Loucy (cell line): Measurements from ENCODE around the gene FBXO36.

Experiments
- H2AFZ ChIP-seq: fragments of 200-600 bp; sonication (generic); 2 replicates; pipeline ENCODE4 v1.6.0; 2016; ENCODE audit warnings: antibody characterized with exemption, mild to moderate bottlenecking, low read length, moderate library complexity
- H3F3A ChIP-seq: fragments of 200-600 bp; 2 replicates; pipeline ENCODE4 v1.6.0; 2016; ENCODE audit warnings: antibody characterized with exemption, low read depth, mild to moderate bottlenecking
- H3K27me3 ChIP-seq: fragments of 200-600 bp; sonication (generic); 2 replicates; pipeline ENCODE4 v1.6.1; 2014; ENCODE audit warnings: low read length, mild to moderate bottlenecking; ENCODE audit not compliant: insufficient read depth, poor library complexity, severe bottlenecking
- H3K36me3 ChIP-seq: fragments of 200-600 bp; sonication (generic); 2 replicates; pipeline ENCODE4 v1.6.1; 2016; ENCODE audit warnings: low read length; ENCODE audit not compliant: insufficient read depth
- H3K4me1 ChIP-seq: fragments of 200-600 bp; sonication (generic); 2 replicates; pipeline ENCODE4 v1.5.1; 2014; ENCODE audit warnings: low read length, mild to moderate bottlenecking; ENCODE audit not compliant: insufficient read depth, poor library complexity, severe bottlenecking
- H3K4me2 ChIP-seq: fragments of 200-600 bp; sonication (generic); 2 replicates; pipeline ENCODE4 v1.6.0; 2014; ENCODE audit warnings: antibody characterized with exemption, low read length, low read depth, mild to moderate bottlenecking; ENCODE audit not compliant: poor library complexity, severe bottlenecking
- H3K4me3 ChIP-seq: fragments of 200-600 bp; sonication (generic); 2 replicates; pipeline ENCODE4 v1.5.1; 2014; ENCODE audit warnings: low read length, mild to moderate bottlenecking, mixed read lengths; ENCODE audit not compliant: poor library complexity, severe bottlenecking
- H3K79me2 ChIP-seq: fragments of 200-600 bp; sonication (generic); 2 replicates; pipeline ENCODE4 v1.6.1; 2014; ENCODE audit warnings: low read length; ENCODE audit not compliant: insufficient read depth
- H3K9ac ChIP-seq: fragments of 200-600 bp; sonication (generic); 2 replicates; pipeline ENCODE4 v1.6.0; 2014; ENCODE audit warnings: mild to moderate bottlenecking, low read depth, low read length, moderate library complexity; ENCODE audit not compliant: poor library complexity, severe bottlenecking
- H3K9me2 ChIP-seq: fragments of 200-600 bp; sonication (generic); replicated peaks from 2 replicates; pipeline ENCODE4 v1.6.1; 2016; ENCODE audit warnings: low read depth, low read length, mixed read lengths
- H3K9me3 ChIP-seq: fragments of 200-600 bp; sonication (generic); 2 replicates; pipeline ENCODE4 v1.6.1; 2014; ENCODE audit warnings: mild to moderate bottlenecking, antibody characterized with exemption, low read length, low read depth; ENCODE audit not compliant: insufficient read depth
- H4K20me1 ChIP-seq: fragments of 200-600 bp; sonication (generic); 2 replicates; pipeline ENCODE4 v1.6.0; 2014; ENCODE audit warnings: antibody characterized with exemption, low read length, mild to moderate bottlenecking; ENCODE audit not compliant: insufficient read depth, poor library complexity, severe bottlenecking
- CTCF ChIP-seq: fragments of 200-600 bp; sonication (generic); conservative IDR thresholded peaks from 2 replicates; pipeline ENCODE4 v1.5.1; 2014; ENCODE audit warnings: mild to moderate bottlenecking, antibody characterized with exemption, low read length
- EZH2phosphoT487 ChIP-seq: fragments of 200-600 bp; IDR thresholded peaks from 2 replicates; pipeline ENCODE4 v1.6.1; 2018; ENCODE audit warnings: antibody characterized with exemption, mild to moderate bottlenecking, moderate library complexity, borderline replicate concordance

The FBXO36 gene

DNA sequence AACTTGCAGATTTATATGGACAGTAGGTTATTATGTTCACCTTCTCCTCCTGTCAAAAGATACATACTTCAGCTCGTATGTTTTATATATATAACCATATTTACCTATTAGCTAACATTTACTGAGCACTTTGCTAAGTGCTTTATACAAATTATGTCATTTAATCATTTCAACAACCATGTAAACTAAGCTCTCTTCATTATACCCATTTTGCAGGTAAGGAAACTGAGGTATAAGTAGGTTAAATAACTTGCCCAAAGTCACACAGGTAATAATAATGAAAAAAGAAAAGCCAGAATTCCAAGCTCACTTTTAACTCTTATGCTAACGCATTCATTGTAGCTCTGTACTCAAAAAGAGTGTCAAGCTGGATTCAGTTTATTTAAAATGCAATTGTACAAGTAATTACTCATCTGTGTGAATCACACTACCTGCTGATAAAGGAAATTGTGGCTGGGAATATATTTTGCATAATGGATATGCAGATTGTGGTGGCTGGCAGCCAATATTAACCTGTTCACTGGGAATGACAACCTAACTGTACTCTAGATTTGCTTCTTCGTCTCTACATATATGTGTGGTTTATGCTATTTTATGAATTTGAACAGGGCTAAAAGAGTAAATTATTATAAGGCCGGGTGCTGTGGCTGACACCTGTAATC, 125.8 kb downstream of the FBXO36 start:
- no peaks in the 10 kb centered on the region for H3K79me2 ChIP-seq
- H3K4me2 ChIP-seq: no peak overlapping the region
- H3K9ac ChIP-seq: no peak overlapping the region
- H3F3A ChIP-seq: no peaks in the 10 kb centered on the region
- no peaks in the 10 kb centered on the region for H4K20me1 ChIP-seq
- H3K36me3 ChIP-seq: no peaks in the 10 kb centered on the region
- H3K4me1 ChIP-seq: no peaks in the 10 kb centered on the region
- TF ChIP-seq EZH2phosphoT487: no peak
- no peak for TF ChIP-seq CTCF
- no peaks in the 10 kb centered on the region for H3K9me3 ChIP-seq
- H2AFZ ChIP-seq: no peak overlapping the region
- H3K9me2 ChIP-seq: no peaks in the 10 kb centered on the region
- no peak overlapping the region for H3K4me3 ChIP-seq
- no peaks in the 10 kb centered on the region for H3K27me3 ChIP-seq

DNA sequence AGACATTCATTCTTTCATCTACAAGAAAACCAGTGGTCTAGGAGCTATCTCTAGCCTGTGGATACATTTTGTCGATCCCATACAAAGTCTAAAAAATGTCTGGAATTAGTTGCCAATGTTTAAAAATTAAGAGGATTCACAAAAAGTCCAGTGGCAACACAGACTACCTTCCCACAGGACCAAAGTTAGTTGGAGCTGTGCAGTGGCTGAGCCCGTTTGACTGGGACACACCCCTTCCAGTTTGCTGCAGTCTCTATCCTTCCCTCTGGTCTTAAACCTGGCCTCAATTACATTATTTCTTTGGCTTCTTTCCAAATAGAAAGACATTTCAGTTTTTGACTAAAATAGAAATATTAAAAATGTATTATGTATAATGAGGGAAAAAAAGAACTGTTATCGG, 127.8 kb downstream of the FBXO36 start:
- no peak for TF ChIP-seq CTCF
- TF ChIP-seq EZH2phosphoT487: no peak
- Histone ChIP-seq H3K9me3 (no peaks in the 10 kb centered on the region), H3K36me3 (no peaks in the 10 kb centered on the region), H3F3A (no peaks in the 10 kb centered on the region), H3K9me2 (no peaks in the 10 kb centered on the region), H3K4me3 (no peak overlapping the region), H3K79me2 (no peaks in the 10 kb centered on the region), H3K4me2 (no peak overlapping the region), H3K9ac (no peak overlapping the region), H3K27me3 (no peaks in the 10 kb centered on the region), H3K4me1 (no peaks in the 10 kb centered on the region), H4K20me1 (no peaks in the 10 kb centered on the region), H2AFZ (no peak overlapping the region)

DNA sequence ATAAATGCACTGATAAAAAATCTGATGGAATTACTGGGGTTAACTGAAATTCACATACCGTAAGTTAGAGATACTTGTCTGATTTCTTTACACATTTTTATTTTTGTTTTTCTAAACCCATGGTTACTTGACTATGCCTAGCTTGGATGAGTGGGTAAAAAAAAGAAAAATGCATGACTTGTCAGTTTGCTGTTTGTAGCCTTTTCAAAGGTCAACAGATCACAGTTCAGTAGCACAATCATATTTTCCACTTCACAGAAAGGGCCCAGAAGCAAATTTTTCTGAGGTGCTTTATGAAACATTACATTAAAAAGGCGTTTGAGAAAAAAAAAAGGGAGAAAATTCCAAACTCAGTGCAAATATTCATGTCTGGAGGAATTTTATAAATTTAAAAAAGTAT, 130.0 kb downstream of the FBXO36 start:
- no peak overlapping the region for H3K4me2 ChIP-seq

More for the DNA sequence above, 130.0 kb downstream of the FBXO36 start:
- Histone ChIP-seq H3K9ac (no peak overlapping the region), H3K36me3 (no peaks in the 10 kb centered on the region), H3K9me2 (no peaks in the 10 kb centered on the region), H3K79me2 (no peaks in the 10 kb centered on the region), H3K4me1 (no peaks in the 10 kb centered on the region), H3K27me3 (no peaks in the 10 kb centered on the region), H3K9me3 (no peaks in the 10 kb centered on the region), H3K4me3 (no peak overlapping the region), H4K20me1 (no peaks in the 10 kb centered on the region), H3F3A (no peaks in the 10 kb centered on the region), H2AFZ (no peak overlapping the region)
- TF ChIP-seq EZH2phosphoT487: no peak
- TF ChIP-seq CTCF: no peak
